Measurements from ENCODE around the gene DSG3.

The DSG3 gene

DNA sequence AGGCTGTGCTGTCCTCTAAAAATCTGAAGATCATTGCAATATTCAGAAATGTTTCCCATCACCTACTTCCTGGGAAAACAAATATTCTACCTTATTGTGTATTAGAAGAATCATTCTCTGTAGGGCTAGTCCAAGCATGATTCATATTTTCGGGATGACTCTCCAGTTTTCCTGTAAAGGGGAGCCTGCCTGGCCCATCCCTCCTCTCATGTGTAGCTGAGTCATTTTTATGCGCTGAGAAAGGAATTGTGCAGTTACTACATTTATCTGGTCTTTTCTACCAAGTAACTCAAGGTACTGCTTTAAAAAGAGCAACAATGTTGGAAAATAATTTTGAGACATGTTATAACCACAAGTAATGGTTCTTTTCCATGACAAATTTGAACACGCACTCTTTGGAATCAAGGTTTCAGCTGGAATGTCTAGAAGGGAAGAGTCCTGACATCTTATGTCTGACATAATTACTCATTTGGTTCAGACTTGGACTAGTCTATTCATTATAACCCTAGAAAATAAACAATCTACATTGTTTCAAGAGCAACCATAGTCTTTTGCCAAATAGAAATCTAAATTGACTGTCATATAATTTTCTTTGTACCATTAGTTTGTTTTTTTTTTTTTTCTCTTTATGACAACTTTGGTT lies 6.6 kb downstream of the DSG3 start:
- peak; percentile 58; the same call in 2 of the 3 replicates for ATAC-seq
- TF ChIP-seq, protein P1, sequence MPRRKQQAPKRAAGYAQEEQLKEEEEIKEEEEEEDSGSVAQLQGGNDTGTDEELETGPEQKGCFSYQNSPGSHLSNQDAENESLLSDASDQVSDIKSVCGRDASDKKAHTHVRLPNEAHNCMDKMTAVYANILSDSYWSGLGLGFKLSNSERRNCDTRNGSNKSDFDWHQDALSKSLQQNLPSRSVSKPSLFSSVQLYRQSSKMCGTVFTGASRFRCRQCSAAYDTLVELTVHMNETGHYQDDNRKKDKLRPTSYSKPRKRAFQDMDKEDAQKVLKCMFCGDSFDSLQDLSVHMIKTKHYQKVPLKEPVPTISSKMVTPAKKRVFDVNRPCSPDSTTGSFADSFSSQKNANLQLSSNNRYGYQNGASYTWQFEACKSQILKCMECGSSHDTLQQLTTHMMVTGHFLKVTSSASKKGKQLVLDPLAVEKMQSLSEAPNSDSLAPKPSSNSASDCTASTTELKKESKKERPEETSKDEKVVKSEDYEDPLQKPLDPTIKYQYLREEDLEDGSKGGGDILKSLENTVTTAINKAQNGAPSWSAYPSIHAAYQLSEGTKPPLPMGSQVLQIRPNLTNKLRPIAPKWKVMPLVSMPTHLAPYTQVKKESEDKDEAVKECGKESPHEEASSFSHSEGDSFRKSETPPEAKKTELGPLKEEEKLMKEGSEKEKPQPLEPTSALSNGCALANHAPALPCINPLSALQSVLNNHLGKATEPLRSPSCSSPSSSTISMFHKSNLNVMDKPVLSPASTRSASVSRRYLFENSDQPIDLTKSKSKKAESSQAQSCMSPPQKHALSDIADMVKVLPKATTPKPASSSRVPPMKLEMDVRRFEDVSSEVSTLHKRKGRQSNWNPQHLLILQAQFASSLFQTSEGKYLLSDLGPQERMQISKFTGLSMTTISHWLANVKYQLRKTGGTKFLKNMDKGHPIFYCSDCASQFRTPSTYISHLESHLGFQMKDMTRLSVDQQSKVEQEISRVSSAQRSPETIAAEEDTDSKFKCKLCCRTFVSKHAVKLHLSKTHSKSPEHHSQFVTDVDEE (CRISPR knock-in tag; IDR thresholded peaks at IDR 0.05): no peak
- no peak for TF ChIP-seq BACH2 (CRISPR knock-in tag; IDR thresholded peaks at IDR 0.05; ENCODE audit: borderline replicate concordance)
- TF ChIP-seq OSR1 (CRISPR knock-in tag; IDR thresholded peaks at IDR 0.05): no peak
- TF ChIP-seq ZNF70 (CRISPR knock-in tag; IDR thresholded peaks at IDR 0.05): no peak
- TF ChIP-seq, protein P2, sequence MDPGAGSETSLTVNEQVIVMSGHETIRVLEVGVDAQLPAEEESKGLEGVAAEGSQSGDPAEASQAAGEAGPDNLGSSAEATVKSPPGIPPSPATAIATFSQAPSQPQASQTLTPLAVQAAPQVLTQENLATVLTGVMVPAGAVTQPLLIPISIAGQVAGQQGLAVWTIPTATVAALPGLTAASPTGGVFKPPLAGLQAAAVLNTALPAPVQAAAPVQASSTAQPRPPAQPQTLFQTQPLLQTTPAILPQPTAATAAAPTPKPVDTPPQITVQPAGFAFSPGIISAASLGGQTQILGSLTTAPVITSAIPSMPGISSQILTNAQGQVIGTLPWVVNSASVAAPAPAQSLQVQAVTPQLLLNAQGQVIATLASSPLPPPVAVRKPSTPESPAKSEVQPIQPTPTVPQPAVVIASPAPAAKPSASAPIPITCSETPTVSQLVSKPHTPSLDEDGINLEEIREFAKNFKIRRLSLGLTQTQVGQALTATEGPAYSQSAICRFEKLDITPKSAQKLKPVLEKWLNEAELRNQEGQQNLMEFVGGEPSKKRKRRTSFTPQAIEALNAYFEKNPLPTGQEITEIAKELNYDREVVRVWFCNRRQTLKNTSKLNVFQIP (CRISPR knock-in tag; IDR thresholded peaks at IDR 0.05; ENCODE audit: borderline replicate concordance, low read depth): no peak
- no peak for TF ChIP-seq ZFP30 (CRISPR knock-in tag; IDR thresholded peaks at IDR 0.05)
- no peak for TF ChIP-seq RARB (CRISPR knock-in tag; IDR thresholded peaks at IDR 0.05)
- no peak for TF ChIP-seq CSDC2 (CRISPR knock-in tag; IDR thresholded peaks at IDR 0.05)
- TF ChIP-seq ZNF8 (CRISPR knock-in tag; IDR thresholded peaks at IDR 0.05): no peak
- no peak for TF ChIP-seq ZNF565 (CRISPR knock-in tag; conservative IDR thresholded peaks at IDR 0.05; ENCODE audit: low read depth)
- TF ChIP-seq, protein P3, sequence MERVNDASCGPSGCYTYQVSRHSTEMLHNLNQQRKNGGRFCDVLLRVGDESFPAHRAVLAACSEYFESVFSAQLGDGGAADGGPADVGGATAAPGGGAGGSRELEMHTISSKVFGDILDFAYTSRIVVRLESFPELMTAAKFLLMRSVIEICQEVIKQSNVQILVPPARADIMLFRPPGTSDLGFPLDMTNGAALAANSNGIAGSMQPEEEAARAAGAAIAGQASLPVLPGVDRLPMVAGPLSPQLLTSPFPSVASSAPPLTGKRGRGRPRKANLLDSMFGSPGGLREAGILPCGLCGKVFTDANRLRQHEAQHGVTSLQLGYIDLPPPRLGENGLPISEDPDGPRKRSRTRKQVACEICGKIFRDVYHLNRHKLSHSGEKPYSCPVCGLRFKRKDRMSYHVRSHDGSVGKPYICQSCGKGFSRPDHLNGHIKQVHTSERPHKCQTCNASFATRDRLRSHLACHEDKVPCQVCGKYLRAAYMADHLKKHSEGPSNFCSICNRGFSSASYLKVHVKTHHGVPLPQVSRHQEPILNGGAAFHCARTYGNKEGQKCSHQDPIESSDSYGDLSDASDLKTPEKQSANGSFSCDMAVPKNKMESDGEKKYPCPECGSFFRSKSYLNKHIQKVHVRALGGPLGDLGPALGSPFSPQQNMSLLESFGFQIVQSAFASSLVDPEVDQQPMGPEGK (CRISPR knock-in tag; IDR thresholded peaks at IDR 0.05; ENCODE audit: borderline replicate concordance): no peak
- TF ChIP-seq ISL1 (CRISPR knock-in tag; IDR thresholded peaks at IDR 0.05): no peak

DNA sequence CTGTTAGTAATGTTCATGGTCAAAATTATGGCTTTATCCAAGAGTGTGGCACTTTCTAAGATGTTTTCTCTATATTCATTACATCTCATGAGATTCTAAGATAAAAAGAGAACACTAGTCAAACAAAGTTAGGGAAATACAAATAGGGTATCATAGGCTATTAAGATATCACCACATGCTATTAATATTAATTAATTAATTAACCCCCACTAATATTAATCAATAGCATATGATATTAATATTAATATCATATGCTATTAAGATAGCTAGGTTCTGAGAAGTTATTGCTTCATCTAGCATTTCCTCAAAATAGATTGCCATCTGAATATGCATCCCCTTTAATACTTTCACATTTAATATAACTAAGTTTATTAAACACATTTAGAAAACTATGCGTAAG lies 22.1 kb downstream of the DSG3 start:
- TF ChIP-seq ESRRG (CRISPR knock-in tag; IDR thresholded peaks at IDR 0.05): no peak
- no peak for TF ChIP-seq BACH2 (CRISPR knock-in tag; IDR thresholded peaks at IDR 0.05; ENCODE audit: borderline replicate concordance)
- no peak for TF ChIP-seq ZC3H10 (CRISPR knock-in tag; IDR thresholded peaks at IDR 0.05)
- TF ChIP-seq, protein P1 (CRISPR knock-in tag; IDR thresholded peaks at IDR 0.05): no peak
- no peak for ATAC-seq

DNA sequence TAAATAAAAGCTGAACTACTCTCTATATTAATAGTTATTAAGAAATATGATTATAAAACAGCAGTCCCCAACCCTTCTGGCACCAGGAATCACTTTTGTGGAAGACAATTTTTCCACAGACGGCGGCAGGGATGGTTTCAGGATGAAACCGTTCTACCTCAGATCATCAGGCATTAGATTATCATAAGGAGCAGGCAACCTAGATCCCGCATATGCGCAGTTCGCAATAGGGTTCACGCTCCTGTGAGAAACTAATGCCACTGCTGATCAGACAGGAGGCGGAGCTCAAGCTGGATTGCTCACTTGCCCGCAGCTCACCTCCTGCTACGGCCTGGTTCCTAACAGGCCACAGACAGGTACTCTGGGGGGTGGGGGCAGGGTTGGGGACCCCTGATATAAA lies 31.1 kb downstream of the DSG3 start:
- TF ChIP-seq OSR1 (CRISPR knock-in tag; IDR thresholded peaks at IDR 0.05) (no peak), SNAI2 (CRISPR knock-in tag; IDR thresholded peaks at IDR 0.05) (no peak), CSDC2 (CRISPR knock-in tag; IDR thresholded peaks at IDR 0.05) (no peak), ISL1 (CRISPR knock-in tag; IDR thresholded peaks at IDR 0.05) (no peak), ZNF565 (CRISPR knock-in tag; conservative IDR thresholded peaks at IDR 0.05; ENCODE audit: low read depth) (no peak), PPARA (CRISPR knock-in tag; IDR thresholded peaks at IDR 0.05; ENCODE audit: borderline replicate concordance) (no peak), TCF4 (CRISPR knock-in tag; IDR thresholded peaks at IDR 0.05; ENCODE audit: borderline replicate concordance) (no peak), TOX (CRISPR knock-in tag; IDR thresholded peaks at IDR 0.05; ENCODE audit: borderline replicate concordance) (no peak), ZC3H10 (CRISPR knock-in tag; IDR thresholded peaks at IDR 0.05) (no peak), ARNTL (CRISPR knock-in tag; IDR thresholded peaks at IDR 0.05; ENCODE audit: borderline replicate concordance, low read depth) (no peak), ZNF70 (CRISPR knock-in tag; IDR thresholded peaks at IDR 0.05) (no peak)
- TF ChIP-seq, protein P1 (CRISPR knock-in tag; IDR thresholded peaks at IDR 0.05): no peak
- TF ChIP-seq, protein P4, sequence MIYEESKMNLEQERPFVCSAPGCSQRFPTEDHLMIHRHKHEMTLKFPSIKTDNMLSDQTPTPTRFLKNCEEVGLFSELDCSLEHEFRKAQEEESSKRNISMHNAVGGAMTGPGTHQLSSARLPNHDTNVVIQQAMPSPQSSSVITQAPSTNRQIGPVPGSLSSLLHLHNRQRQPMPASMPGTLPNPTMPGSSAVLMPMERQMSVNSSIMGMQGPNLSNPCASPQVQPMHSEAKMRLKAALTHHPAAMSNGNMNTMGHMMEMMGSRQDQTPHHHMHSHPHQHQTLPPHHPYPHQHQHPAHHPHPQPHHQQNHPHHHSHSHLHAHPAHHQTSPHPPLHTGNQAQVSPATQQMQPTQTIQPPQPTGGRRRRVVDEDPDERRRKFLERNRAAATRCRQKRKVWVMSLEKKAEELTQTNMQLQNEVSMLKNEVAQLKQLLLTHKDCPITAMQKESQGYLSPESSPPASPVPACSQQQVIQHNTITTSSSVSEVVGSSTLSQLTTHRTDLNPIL (CRISPR knock-in tag; IDR thresholded peaks at IDR 0.05; ENCODE audit: low read depth): no peak
- no peak for ATAC-seq

Measured in SK-N-SH treated with all-trans-retinoic acid at 6 μM for 48 hours (cell line).